Measurements from ENCODE around the gene PIM3.

The PIM3 gene

DNA sequence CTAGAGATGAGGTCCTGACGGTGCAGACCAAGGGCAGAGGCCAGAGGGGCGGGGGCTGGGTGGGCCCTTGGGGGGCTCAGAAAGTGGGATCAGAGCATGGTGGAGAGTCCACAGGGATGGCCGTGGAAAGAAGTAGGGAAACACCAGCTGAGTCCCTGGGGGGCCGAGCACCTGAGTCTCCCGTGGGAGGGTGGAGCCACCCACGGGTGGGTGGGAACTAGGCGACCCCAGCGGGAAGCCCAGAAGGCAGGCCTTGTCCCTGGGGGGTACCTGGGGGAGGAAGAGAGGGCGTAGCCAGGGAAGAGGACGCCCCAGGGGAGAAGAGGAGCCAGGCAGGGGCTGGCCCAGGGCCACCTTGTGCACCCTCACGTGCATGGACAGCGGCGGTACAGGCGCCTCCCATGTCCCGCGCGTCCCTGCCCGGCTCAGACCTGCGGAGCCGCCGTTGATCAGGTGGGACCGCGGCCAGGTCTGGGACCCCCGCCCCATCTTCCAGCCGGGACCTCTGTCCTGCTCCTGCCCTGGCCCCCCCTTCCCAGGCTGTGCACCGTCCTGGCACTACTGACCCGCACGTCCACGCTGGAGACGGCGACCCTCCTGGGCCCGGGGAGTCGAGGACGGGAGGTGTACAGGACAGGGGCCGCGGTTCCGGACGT, 31.9 kb upstream of the PIM3 start:
- H3K4me3 ChIP-seq (ENCODE audit: low read length), result no peak overlapping the region
- DNase-seq (ENCODE audit: low read depth), result no peak
- TF ChIP-seq, protein P1, sequence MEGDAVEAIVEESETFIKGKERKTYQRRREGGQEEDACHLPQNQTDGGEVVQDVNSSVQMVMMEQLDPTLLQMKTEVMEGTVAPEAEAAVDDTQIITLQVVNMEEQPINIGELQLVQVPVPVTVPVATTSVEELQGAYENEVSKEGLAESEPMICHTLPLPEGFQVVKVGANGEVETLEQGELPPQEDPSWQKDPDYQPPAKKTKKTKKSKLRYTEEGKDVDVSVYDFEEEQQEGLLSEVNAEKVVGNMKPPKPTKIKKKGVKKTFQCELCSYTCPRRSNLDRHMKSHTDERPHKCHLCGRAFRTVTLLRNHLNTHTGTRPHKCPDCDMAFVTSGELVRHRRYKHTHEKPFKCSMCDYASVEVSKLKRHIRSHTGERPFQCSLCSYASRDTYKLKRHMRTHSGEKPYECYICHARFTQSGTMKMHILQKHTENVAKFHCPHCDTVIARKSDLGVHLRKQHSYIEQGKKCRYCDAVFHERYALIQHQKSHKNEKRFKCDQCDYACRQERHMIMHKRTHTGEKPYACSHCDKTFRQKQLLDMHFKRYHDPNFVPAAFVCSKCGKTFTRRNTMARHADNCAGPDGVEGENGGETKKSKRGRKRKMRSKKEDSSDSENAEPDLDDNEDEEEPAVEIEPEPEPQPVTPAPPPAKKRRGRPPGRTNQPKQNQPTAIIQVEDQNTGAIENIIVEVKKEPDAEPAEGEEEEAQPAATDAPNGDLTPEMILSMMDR (conservative IDR thresholded peaks at IDR 0.05; ENCODE audit: low read length), result no peak

DNA sequence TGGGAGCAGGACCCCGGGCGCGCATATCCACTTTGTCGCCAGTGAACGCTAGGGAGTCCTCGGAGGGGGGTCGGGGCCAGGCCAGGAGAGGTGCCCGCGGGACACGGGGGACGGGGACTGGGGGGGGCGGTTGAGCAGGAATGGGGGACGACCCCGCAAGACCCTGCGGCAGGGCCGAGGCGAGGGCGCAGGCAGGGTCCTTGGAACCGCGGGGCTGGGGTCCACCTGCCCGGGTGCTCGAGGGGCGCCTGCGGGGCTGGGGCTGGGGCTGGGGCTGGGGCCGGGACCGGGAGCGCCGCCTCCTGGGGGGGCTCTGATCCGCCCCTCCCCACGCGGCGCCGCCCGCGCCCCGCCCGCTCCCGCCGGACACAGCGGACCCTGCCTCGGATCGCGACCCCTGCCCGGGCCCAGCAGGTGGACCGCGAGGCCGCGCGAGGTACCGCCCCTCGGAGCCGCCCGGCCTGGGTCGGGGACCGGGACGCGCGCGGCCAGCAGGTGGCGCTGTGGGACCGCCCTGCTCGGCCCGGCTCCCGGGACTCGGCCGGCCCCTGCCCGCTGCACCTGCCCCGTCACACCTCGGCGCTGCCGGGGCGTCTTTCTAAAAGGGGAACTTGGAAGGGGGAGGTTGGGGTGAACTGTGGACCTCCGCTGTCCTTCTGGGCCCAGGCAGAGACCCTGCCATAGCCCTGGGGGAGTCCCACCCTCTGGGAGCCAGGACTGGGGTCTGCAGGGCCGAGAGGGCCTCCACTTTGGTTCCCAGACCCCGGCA, 31.2 kb upstream of the PIM3 start:
- DNase-seq (ENCODE audit: low read depth), result no peak
- TF ChIP-seq, protein P1 (conservative IDR thresholded peaks at IDR 0.05; ENCODE audit: low read length), result peak; percentile 30
- no peak overlapping the region for H3K4me3 ChIP-seq (ENCODE audit: low read length)

DNA sequence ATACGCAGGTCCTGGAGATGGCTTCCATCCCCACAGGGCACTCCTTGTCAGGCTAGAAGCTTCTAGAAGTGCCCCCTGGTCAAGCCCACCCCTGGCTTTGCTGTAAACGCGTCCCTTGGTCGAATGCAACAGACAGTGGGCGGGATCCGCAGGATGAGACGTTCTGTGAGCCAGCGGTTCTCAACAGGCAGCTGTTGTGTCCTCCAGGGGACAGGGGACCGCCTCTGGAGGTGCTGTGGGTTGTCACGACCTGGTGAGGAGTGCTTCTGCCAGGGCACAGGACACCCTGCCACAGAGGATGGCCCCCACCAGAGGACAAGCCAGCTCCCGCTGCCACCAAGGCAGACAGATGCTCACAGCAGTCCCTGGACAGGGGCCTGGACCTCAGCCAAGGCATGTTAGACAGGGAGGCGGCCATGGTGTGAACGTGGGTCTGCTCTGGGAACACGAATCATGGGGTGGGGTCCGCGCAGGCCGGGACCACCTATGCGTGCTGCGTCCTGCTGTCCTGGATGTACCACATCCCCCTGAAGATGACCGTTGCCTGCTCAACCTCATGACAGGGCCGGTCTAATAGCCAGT, 30.5 kb upstream of the PIM3 start:
- no peak for DNase-seq (ENCODE audit: low read depth)
- no peak overlapping the region for H3K4me3 ChIP-seq (ENCODE audit: low read length)

DNA sequence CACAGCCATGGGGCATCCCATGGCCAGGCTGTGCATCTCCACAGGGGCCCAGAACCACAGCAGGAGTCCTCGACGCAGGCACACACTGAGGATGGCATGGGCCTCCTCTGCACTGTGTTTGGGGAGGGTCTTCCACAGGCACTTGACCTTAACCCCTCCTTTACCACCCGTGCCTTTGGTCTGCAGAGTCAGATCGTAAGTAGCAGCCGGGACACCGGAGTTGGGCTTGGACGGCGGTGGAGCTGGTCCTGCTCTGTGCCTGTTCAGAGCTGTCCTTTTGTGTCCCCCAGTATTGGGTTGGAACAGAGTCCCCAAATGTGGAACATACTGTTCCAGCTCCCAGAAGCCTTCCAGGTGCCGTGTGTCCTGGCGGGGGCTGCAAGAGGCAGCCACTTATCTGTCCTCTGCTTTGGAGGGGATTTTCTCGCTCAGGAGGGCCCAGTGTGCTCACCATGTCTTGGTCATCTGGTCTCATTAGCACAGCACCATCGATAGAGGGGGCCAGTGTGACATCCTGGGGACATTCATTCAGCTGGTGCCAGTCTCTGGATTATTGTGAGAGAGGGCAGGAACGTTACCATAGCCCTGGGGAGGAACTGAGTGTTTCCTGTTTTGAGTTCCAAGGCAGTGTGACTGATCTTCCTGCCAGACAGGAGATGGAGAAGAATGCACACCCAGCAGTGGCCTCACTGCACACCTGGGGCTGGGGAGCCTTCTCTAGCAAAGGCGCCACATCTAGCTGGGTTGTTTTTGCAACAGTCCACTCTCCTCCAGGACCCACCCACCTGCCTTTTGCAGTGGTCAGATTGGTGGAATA, 29.8 kb upstream of the PIM3 start:
- DNase-seq (ENCODE audit: low read depth), result peak; percentile 69

More for the DNA sequence above, 30.5 kb upstream of the PIM3 start:
- TF ChIP-seq, protein P1 (conservative IDR thresholded peaks at IDR 0.05; ENCODE audit: low read length), result no peak

DNA sequence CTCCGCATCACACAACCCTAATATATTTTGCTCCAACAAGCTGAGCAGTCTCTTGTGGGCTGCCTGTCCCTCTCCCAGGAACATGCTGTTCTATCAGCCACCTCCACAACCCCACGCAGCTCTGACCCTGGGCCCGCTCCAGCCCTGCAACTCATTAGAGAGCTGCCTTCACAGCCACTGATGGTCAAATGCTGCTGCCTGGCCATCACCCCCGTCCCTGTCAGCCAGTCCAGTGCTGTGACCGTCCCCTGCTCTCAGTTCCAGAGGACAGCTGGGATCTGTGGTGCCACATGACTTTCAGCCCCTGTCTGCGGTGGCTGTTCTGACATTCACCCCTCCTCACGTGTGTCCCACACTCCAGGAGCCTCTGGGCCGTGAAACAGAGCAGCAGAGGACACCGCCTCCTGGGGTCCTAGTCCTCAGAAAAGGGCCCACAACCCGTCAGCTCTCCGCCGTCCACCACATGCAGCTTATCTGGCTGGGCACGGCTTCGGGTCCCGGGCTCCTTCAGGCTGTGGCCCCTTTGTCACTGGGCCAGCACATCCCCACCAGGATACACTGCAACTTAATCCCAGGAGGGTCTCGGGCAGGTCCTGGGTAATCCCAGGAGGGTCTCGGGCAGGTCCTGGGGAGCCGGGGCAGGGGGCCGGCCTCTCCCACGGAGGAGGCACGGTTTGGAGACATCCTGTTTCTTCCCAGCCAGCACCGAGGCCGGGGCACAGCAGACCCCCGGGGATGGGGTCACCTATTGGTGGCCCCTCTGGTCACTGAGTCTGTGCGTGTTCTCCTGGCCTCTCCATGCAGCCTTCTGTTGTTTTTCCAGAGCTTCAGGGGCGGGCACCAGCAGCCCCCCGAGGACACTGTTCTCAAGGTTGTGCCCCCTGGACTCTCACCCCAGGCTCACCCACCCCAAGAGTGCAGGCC, 27.1 kb upstream of the PIM3 start:
- TF ChIP-seq, protein P1 (conservative IDR thresholded peaks at IDR 0.05; ENCODE audit: low read length), result no peak
- no peak for DNase-seq (ENCODE audit: low read depth)
- peak overlapping the region; percentile 69 for H3K4me3 ChIP-seq (ENCODE audit: low read length)

More for the DNA sequence above, 29.8 kb upstream of the PIM3 start:
- H3K4me3 ChIP-seq (ENCODE audit: low read length), result no peak overlapping the region
- TF ChIP-seq, protein P1 (conservative IDR thresholded peaks at IDR 0.05; ENCODE audit: low read length), result peak; percentile 59

All from AG10803 (cell line).